Endothelial cell (in vitro differentiated cells): ENCODE results near the gene TCIRG1. TPM values are rescaled to one million over a fixed set of nuclear protein-coding genes. Genes with fewer than 3 reads are reported as not detected.

Source experiments
- DNase-seq: peaks from one replicate; pipeline ENCODE4 v3.0.0; 2021; ENCODE audit warnings: low spot score
- H3K27ac Mint-ChIP-seq: one replicate; pipeline ENCODE4 v1.8.0; 2021; ENCODE audit warnings: mixed read lengths, inconsistent platforms; ENCODE audit not compliant: unreplicated experiment
- H3K27me3 Mint-ChIP-seq: one replicate; pipeline ENCODE4 v1.8.0; 2021; ENCODE audit warnings: mild to moderate bottlenecking, moderate library complexity, mixed read lengths, inconsistent platforms; ENCODE audit not compliant: unreplicated experiment
- H3K36me3 Mint-ChIP-seq: one replicate; pipeline ENCODE4 v1.8.0; 2021; ENCODE audit warnings: mild to moderate bottlenecking, low read depth, mixed read lengths, inconsistent platforms; ENCODE audit not compliant: unreplicated experiment
- H3K4me1 Mint-ChIP-seq: one replicate; pipeline ENCODE4 v1.8.0; 2021; ENCODE audit warnings: mild to moderate bottlenecking, mixed read lengths, inconsistent platforms; ENCODE audit not compliant: unreplicated experiment
- H3K4me3 Mint-ChIP-seq: one replicate; pipeline ENCODE4 v1.8.0; 2021; ENCODE audit warnings: mild to moderate bottlenecking, mixed read lengths, inconsistent platforms; ENCODE audit not compliant: unreplicated experiment
- H3K9me3 Mint-ChIP-seq: one replicate; pipeline ENCODE4 v1.8.0; 2021; ENCODE audit warnings: mixed read lengths, inconsistent platforms; ENCODE audit not compliant: unreplicated experiment
- total RNA-seq: library from RNA; stranded (reverse); fragmentation: NEBNext Ultra II Directional; extraction: Animal tissue kit (Norgen Biotek cat#: 25700); gene quantifications from one replicate; pipeline ENCODE4 v1.2.1, GENCODE V29; 2021; ENCODE audit not compliant: unreplicated experiment
- TF ChIP-seq, protein P1 (sequence below): fragments of 200-600 bp; sonication (generic); IDR thresholded peaks from one replicate; pipeline ENCODE4 v1.5.0; 2021; ENCODE audit warnings: antibody characterized with exemption; ENCODE audit not compliant: unreplicated experiment

Gene TCIRG1
- total RNA-seq, 1 donor from 2014 or later = 294 TPM

GRCh38 chr11:68003846-68004550 is 34.8 kb upstream of the TCIRG1 start, which contains the start of gene UNC93B1:
Gene UNC93B1, minus strand, starts transcription at chr11:68004097. Its CDS starts 54 bp downstream, at chr11:68004043.
- H3K4me1 Mint-ChIP-seq = peaks cover 12% of the 10 kb centered on the region
- peak within 1 kb of the TSS; percentile 67 for H3K27ac Mint-ChIP-seq
- no peaks in the 10 kb centered on the region for H3K9me3 Mint-ChIP-seq
- peaks cover 5% of the 10 kb centered on the region for H3K36me3 Mint-ChIP-seq
- TF ChIP-seq, protein P1, sequence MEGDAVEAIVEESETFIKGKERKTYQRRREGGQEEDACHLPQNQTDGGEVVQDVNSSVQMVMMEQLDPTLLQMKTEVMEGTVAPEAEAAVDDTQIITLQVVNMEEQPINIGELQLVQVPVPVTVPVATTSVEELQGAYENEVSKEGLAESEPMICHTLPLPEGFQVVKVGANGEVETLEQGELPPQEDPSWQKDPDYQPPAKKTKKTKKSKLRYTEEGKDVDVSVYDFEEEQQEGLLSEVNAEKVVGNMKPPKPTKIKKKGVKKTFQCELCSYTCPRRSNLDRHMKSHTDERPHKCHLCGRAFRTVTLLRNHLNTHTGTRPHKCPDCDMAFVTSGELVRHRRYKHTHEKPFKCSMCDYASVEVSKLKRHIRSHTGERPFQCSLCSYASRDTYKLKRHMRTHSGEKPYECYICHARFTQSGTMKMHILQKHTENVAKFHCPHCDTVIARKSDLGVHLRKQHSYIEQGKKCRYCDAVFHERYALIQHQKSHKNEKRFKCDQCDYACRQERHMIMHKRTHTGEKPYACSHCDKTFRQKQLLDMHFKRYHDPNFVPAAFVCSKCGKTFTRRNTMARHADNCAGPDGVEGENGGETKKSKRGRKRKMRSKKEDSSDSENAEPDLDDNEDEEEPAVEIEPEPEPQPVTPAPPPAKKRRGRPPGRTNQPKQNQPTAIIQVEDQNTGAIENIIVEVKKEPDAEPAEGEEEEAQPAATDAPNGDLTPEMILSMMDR = no peak
- H3K27me3 Mint-ChIP-seq = peaks cover 12% of the 10 kb centered on the region
- peak within 1 kb of the TSS; percentile 91 for H3K4me3 Mint-ChIP-seq
- DNase-seq = peak; percentile 70

GRCh38 chr11:68004551-68005335 is 34.1 kb upstream of the TCIRG1 start:
- TF ChIP-seq, protein P1 = no peak
- Mint-ChIP-seq H3K9me3 (no peaks in the 10 kb centered on the region), H3K4me1 (peaks cover 19% of the 10 kb centered on the region), H3K27me3 (peaks cover 15% of the 10 kb centered on the region), H3K27ac (peak overlapping the region; percentile 67), H3K4me3 (peak overlapping the region; percentile 83), H3K36me3 (peaks cover 5% of the 10 kb centered on the region)
- no peak for DNase-seq

DNA sequence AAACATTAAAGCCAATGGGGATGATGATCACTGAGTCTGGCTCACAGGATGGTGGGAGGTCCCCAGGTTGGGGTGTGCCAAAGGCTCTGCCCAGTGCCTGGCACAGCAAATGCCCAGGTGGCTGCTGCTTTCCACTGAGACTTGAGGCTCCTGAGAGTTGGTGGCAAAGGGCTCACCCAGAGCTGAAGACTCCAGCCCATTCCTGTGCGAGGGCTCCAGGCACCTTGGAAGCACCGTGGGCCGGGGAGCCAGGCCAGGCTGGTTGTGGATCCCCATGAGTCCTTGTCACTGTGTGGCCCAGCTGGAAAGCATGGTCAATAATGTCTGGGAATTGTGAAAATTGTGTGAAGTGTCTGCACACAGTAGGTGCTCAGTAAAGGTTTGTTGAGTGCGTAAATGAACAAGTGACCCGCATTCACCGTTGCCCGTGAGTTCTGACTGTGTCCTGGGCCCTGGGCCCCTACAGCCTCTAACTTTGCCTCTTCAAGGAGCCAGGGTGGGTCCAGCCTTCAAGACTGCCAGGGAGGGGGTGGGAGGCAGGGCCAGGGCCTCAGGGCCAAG is 32.1 kb upstream of the TCIRG1 start:
- H3K9me3 Mint-ChIP-seq = no peaks in the 10 kb centered on the region
- no peak overlapping the region for H3K4me3 Mint-ChIP-seq
- peaks cover 5% of the 10 kb centered on the region for H3K36me3 Mint-ChIP-seq
- H3K4me1 Mint-ChIP-seq = peaks cover 19% of the 10 kb centered on the region
- TF ChIP-seq, protein P1 = no peak
- no peak overlapping the region for H3K27ac Mint-ChIP-seq
- H3K27me3 Mint-ChIP-seq = peaks cover 14% of the 10 kb centered on the region
- DNase-seq = no peak

GRCh38 chr11:68007498-68008380 is 31.1 kb upstream of the TCIRG1 start:
- Mint-ChIP-seq H3K9me3 (no peaks in the 10 kb centered on the region), H3K27me3 (peaks cover 9% of the 10 kb centered on the region), H3K4me1 (peaks cover 16% of the 10 kb centered on the region), H3K36me3 (peaks cover 5% of the 10 kb centered on the region), H3K27ac (no peak overlapping the region), H3K4me3 (no peak overlapping the region)
- TF ChIP-seq, protein P1 = no peak
- no peak for DNase-seq
